H9 (cell line): Measurements from ENCODE around the gene SLC15A3. TPM values are rescaled to one million over a fixed set of nuclear protein-coding genes. Genes with fewer than 3 reads are reported as not detected.

Source experiments
- DNase-seq: peaks from one replicate; pipeline ENCODE4 v3.0.0-alpha.2; 2017
- H2AFZ ChIP-seq: one replicate; pipeline ENCODE4 v1.6.1; 2013; ENCODE audit warnings: mild to moderate bottlenecking, low read length, control low read depth, moderate library complexity
- H2AK5ac ChIP-seq: 2 replicates; pipeline ENCODE4 v1.6.1; 2013; ENCODE audit warnings: low read length, control low read depth, mixed read lengths; ENCODE audit not compliant: insufficient read length
- H2BK120ac ChIP-seq: one replicate; pipeline ENCODE4 v1.6.1; 2013; ENCODE audit warnings: low read depth, mild to moderate bottlenecking, low read length, control low read depth, inconsistent platforms; ENCODE audit not compliant: poor library complexity, severe bottlenecking
- H2BK12ac ChIP-seq: 2 replicates; pipeline ENCODE4 v1.6.1; 2013; ENCODE audit warnings: low read length, control low read depth, mixed read lengths, low read depth; ENCODE audit not compliant: insufficient read length
- H2BK15ac ChIP-seq: 2 replicates; pipeline ENCODE4 v1.6.1; 2013; ENCODE audit warnings: low read depth, low read length, control low read depth
- H2BK20ac ChIP-seq: one replicate; pipeline ENCODE4 v1.6.1; 2013; ENCODE audit warnings: low read depth, mild to moderate bottlenecking, low read length, control low read depth, inconsistent platforms; ENCODE audit not compliant: poor library complexity, severe bottlenecking
- H2BK5ac ChIP-seq: 2 replicates; pipeline ENCODE4 v1.6.1; 2013; ENCODE audit warnings: low read length, control low read depth, mixed read lengths; ENCODE audit not compliant: insufficient read length
- H3K14ac ChIP-seq: 2 replicates; pipeline ENCODE4 v1.6.1; 2013; ENCODE audit warnings: low read length, control low read depth; ENCODE audit not compliant: insufficient read depth
- H3K18ac ChIP-seq: 2 replicates; pipeline ENCODE4 v1.6.1; 2013; ENCODE audit warnings: low read depth, mild to moderate bottlenecking, mixed read lengths, low read length, control low read depth; ENCODE audit not compliant: insufficient read length
- H3K23ac ChIP-seq: 2 replicates; pipeline ENCODE4 v1.6.1; 2013; ENCODE audit warnings: low read length, control low read depth, mixed read lengths, low read depth; ENCODE audit not compliant: insufficient read length
- H3K23me2 ChIP-seq: 2 replicates; pipeline ENCODE4 v1.6.1; 2013; ENCODE audit warnings: low read depth, mild to moderate bottlenecking, mixed read lengths, low read length, control low read depth; ENCODE audit not compliant: insufficient read length, poor library complexity, severe bottlenecking
- H3K27ac ChIP-seq: 2 replicates; pipeline ENCODE4 v1.5.1; 2013; ENCODE audit warnings: low read length, control low read depth, mixed read lengths, low read depth; ENCODE audit not compliant: insufficient read length
- H3K27me3 ChIP-seq: 2 replicates; pipeline ENCODE4 v1.6.1; 2013; ENCODE audit warnings: low read length, control low read depth, inconsistent platforms; ENCODE audit not compliant: insufficient read depth
- H3K4ac ChIP-seq: 2 replicates; pipeline ENCODE4 v1.6.1; 2013; ENCODE audit warnings: low read depth, mild to moderate bottlenecking, control low read depth, inconsistent platforms, low read length, moderate library complexity
- H3K4me1 ChIP-seq: 2 replicates; pipeline ENCODE4 v1.6.1; 2013; ENCODE audit warnings: low read length, control low read depth, inconsistent platforms; ENCODE audit not compliant: insufficient read depth
- H3K4me2 ChIP-seq: 2 replicates; pipeline ENCODE4 v1.6.1; 2013; ENCODE audit warnings: low read length, control low read depth, mixed read lengths; ENCODE audit not compliant: insufficient read length, insufficient read depth
- H3K56ac ChIP-seq: 2 replicates; pipeline ENCODE4 v1.6.1; 2013; ENCODE audit warnings: low read depth, mild to moderate bottlenecking, mixed read lengths, low read length, control low read depth; ENCODE audit not compliant: insufficient read length
- H3K79me1 ChIP-seq: 2 replicates; pipeline ENCODE4 v1.6.1; 2013; ENCODE audit warnings: low read depth, mild to moderate bottlenecking, moderate library complexity, low read length, control low read depth, inconsistent platforms; ENCODE audit not compliant: insufficient read depth, poor library complexity, severe bottlenecking
- H3K79me2 ChIP-seq: 2 replicates; pipeline ENCODE4 v1.6.1; 2013; ENCODE audit warnings: low read length, control low read depth, inconsistent platforms; ENCODE audit not compliant: insufficient read depth
- H3K9ac ChIP-seq: 2 replicates; pipeline ENCODE4 v1.6.1; 2013; ENCODE audit warnings: low read length, control low read depth, mixed read lengths; ENCODE audit not compliant: insufficient read length; ENCODE audit errors: extremely low read depth
- H3K9me3 ChIP-seq: one replicate; pipeline ENCODE4 v1.6.1; 2013; ENCODE audit warnings: low read depth, low read length, inconsistent platforms; ENCODE audit not compliant: control insufficient read depth
- H3T11ph ChIP-seq: one replicate; pipeline ENCODE4 v1.6.1; 2013; ENCODE audit warnings: mild to moderate bottlenecking, low read length, control low read depth, inconsistent platforms
- H4K20me1 ChIP-seq: one replicate; pipeline ENCODE4 v1.6.1; 2013; ENCODE audit not compliant: control insufficient read depth, insufficient read length, insufficient read depth
- H4K5ac ChIP-seq: 2 replicates; pipeline ENCODE4 v1.6.1; 2013; ENCODE audit warnings: low read depth, mild to moderate bottlenecking, mixed read lengths, low read length, control low read depth; ENCODE audit not compliant: insufficient read length
- H4K8ac ChIP-seq: replicated peaks from 2 replicates; pipeline ENCODE4 v1.6.1; 2013; ENCODE audit warnings: low read length, control low read depth, mixed read lengths, low read depth; ENCODE audit not compliant: insufficient read length
- H4K91ac ChIP-seq: 2 replicates; pipeline ENCODE4 v1.6.1; 2013; ENCODE audit warnings: low read depth, mild to moderate bottlenecking, moderate library complexity, mixed read lengths, low read length, control low read depth; ENCODE audit not compliant: insufficient read length
- H3K27ac Mint-ChIP-seq, 3 experiments: 2 replicates in 2 of 3; 3 replicates in 1 of 3; pipeline ENCODE4 v1.8.0; 2020 to 2021; ENCODE audit warnings: mixed read lengths in 3 of 3, mild to moderate bottlenecking in 1 of 3, moderate library complexity in 1 of 3
- H3K27me3 Mint-ChIP-seq: 2 replicates; pipeline ENCODE4 v1.8.0; 2021; ENCODE audit warnings: low read depth, mild to moderate bottlenecking, moderate library complexity, mixed read lengths
- H3K36me3 Mint-ChIP-seq, 3 experiments: 2 replicates in 2 of 3; 3 replicates in 1 of 3; pipeline ENCODE4 v1.8.0; 2020 to 2021; ENCODE audit warnings: low read depth in 3 of 3, mixed read lengths in 3 of 3; ENCODE audit not compliant: insufficient read depth in 1 of 3
- H3K4me1 Mint-ChIP-seq, 2 experiments: 2 replicates each; pipeline ENCODE4 v1.8.0; 2020; ENCODE audit warnings: mixed read lengths in 2 of 2
- H3K4me3 Mint-ChIP-seq, 2 experiments: 2 replicates in 1 of 2; 3 replicates in 1 of 2; pipeline ENCODE4 v1.8.0; 2020 to 2021; ENCODE audit warnings: mild to moderate bottlenecking in 2 of 2, mixed read lengths in 2 of 2, moderate library complexity in 1 of 2
- H3K9me3 Mint-ChIP-seq, 2 experiments: 2 replicates in 1 of 2; 3 replicates in 1 of 2; pipeline ENCODE4 v1.8.0; 2020; ENCODE audit warnings: mild to moderate bottlenecking in 2 of 2, mixed read lengths in 2 of 2, moderate library complexity in 1 of 2
- CTCF ChIP-seq: fragments of 200-600 bp; sonication (generic); conservative IDR thresholded peaks from 3 replicates; pipeline ENCODE4 v1.8.0; 2021; ENCODE audit warnings: antibody characterized with exemption, mild to moderate bottlenecking
- WGBS: extraction: QIAGEN DNeasy Blood & Tissue Kit; methylation state at CpG from one replicate; pipeline ENCODE4 v1.1.7; 2013; ENCODE audit warnings: missing lambda C conversion rate, low lambda C conversion rate, mixed read lengths; ENCODE audit not compliant: insufficient read length; ENCODE audit errors: extremely low coverage; 5-methylcytosine and 5-hydroxymethylcytosine counted together
- total RNA-seq: library from RNA; stranded (reverse); gene quantifications from 2 replicates; pipeline ENCODE4 v1.2.1, GENCODE V29; 2021

The SLC15A3 gene
- total RNA-seq, 1 experiment from 2014 or later, result 7.0 TPM

DNA sequence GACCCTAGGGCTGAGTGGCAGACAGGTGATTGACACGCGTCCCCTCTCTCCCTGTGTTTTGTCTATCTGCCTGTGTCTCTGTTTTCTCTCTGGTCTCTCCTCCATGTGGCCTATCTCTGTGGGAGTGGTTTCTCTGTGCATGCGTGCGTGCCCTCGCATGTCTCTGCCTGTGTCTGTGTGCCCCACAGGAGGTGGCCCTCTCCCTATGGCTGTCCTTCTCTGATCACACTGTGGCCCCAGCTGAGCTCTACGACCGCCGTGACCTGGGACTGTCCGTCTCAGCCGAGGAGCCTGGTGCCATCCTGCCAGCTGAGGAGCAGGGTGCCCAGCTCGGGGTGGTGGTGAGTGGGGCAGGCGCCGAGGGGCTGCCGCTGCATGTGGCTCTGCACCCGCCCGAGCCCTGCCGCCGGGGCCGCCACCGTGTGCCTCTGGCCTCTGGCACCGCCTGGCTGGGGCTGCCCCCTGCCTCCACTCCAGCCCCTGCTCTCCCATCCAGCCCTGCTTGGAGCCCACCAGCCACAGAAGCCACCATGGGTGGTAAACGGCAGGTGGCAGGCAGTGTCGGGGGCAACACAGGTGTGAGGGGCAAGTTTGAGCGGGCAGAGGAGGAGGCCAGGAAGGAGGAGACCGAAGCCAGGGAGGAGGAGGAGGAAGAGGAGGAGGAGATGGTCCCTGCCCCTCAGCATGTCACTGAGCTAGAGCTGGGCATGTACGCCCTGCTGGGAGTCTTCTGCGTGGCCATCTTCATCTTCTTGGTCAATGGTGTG, 16.1 kb downstream of the SLC15A3 start:
- Histone ChIP-seq H3K27ac (no peak overlapping the region), H3K14ac (no peak overlapping the region; the same call in 1 of the 2 replicates), H3K79me2 (no peaks in the 10 kb centered on the region), H4K8ac (no peak overlapping the region), H3K4ac (no peak overlapping the region), H3K56ac (no peak overlapping the region), H3K18ac (no peak overlapping the region), H2BK12ac (no peak overlapping the region), H2AFZ (no peak overlapping the region), H3K23ac (no peak overlapping the region), H4K91ac (no peak overlapping the region), H3T11ph (no peak overlapping the region), H3K4me2 (no peak overlapping the region), H3K79me1 (no peaks in the 10 kb centered on the region), H4K5ac (no peak overlapping the region), H2BK120ac (no peak overlapping the region), H2AK5ac (no peak overlapping the region), H2BK15ac (no peak overlapping the region), H3K9ac (no peak overlapping the region), H3K4me1 (no peaks in the 10 kb centered on the region), H2BK5ac (no peak overlapping the region), H3K9me3 (no peaks in the 10 kb centered on the region), H3K23me2 (no peaks in the 10 kb centered on the region), H3K27me3 (no peaks in the 10 kb centered on the region), H2BK20ac (no peak overlapping the region), H4K20me1 (no peaks in the 10 kb centered on the region)
- no peak for DNase-seq
- H3K9me3 Mint-ChIP-seq, result no peaks in the 10 kb centered on the region
- H3K27ac Mint-ChIP-seq, result peak overlapping the region in 1 of 3 experiments; percentile 79; a peak in 2 of 7 replicates
- TF ChIP-seq CTCF, result no peak
- peaks cover 2% of the 10 kb centered on the region for H3K27me3 Mint-ChIP-seq
- peaks cover 6 to 37% (median 33%) of the 10 kb centered on the region in 3 experiments; a peak in 6 of 7 replicates for H3K36me3 Mint-ChIP-seq
- WGBS, result no CpG with 5 or more reads among the region's 27 CpGs
- H3K4me1 Mint-ChIP-seq, result peaks cover 13 to 19% of the 10 kb centered on the region in 2 experiments
- no peak overlapping the region for H3K4me3 Mint-ChIP-seq
